SK-N-SH treated with all-trans-retinoic acid at 6 μM for 48 hours (cell line): ENCODE results near the gene LYVE1.

Experiments
- ATAC-seq: fragments of 200-7000 bp; cut with Tn5 transposase; 3 replicates; pipeline ENCODE4 v1.9.1; 2020; ENCODE audit warnings: mild to moderate bottlenecking, moderate library complexity
- ARNTL ChIP-seq: fragments of 450-650 bp; formaldehyde crosslinking; IDR thresholded peaks from 2 replicates; pipeline ENCODE4 v1.5.0; 2020; ENCODE audit warnings: low read depth, mild to moderate bottlenecking, moderate library complexity, borderline replicate concordance
- BACH2 ChIP-seq: fragments of 250-450 bp; sonication (Bioruptor Pico); IDR thresholded peaks from 2 replicates; pipeline ENCODE4 v1.9.0; 2021; ENCODE audit warnings: mild to moderate bottlenecking, borderline replicate concordance
- CSDC2 ChIP-seq: fragments of 250-450 bp; sonication (Bioruptor Pico); IDR thresholded peaks from 2 replicates; pipeline ENCODE4 v1.5.0; 2020; ENCODE audit warnings: mild to moderate bottlenecking, moderate library complexity
- ESRRG ChIP-seq: fragments of 250-450 bp; sonication (Bioruptor Pico); IDR thresholded peaks from 2 replicates; pipeline ENCODE4 v1.6.1; 2021; ENCODE audit warnings: mild to moderate bottlenecking
- GLIS3 ChIP-seq: fragments of 250-450 bp; sonication (Bioruptor Pico); IDR thresholded peaks from 2 replicates; pipeline ENCODE4 v1.5.0; 2020; ENCODE audit warnings: mild to moderate bottlenecking, moderate library complexity
- PPARA ChIP-seq: fragments of 250-450 bp; sonication (Bioruptor Pico); IDR thresholded peaks from 2 replicates; pipeline ENCODE4 v1.5.0; 2020; ENCODE audit warnings: mild to moderate bottlenecking, borderline replicate concordance
- SNAI2 ChIP-seq: fragments of 250-450 bp; sonication (Bioruptor Pico); IDR thresholded peaks from 2 replicates; pipeline ENCODE4 v1.5.0; 2020; ENCODE audit warnings: mild to moderate bottlenecking, moderate library complexity
- TCF4 ChIP-seq: fragments of 250-450 bp; sonication (Bioruptor Pico); IDR thresholded peaks from 2 replicates; pipeline ENCODE4 v1.8.0; 2021; ENCODE audit warnings: mild to moderate bottlenecking, moderate library complexity, borderline replicate concordance
- TOX ChIP-seq: fragments of 250-450 bp; sonication (Bioruptor Pico); IDR thresholded peaks from 2 replicates; pipeline ENCODE4 v1.8.0; 2021; ENCODE audit warnings: mild to moderate bottlenecking, moderate library complexity, borderline replicate concordance
- ZC3H10 ChIP-seq: fragments of 250-450 bp; sonication (Bioruptor Pico); IDR thresholded peaks from 2 replicates; pipeline ENCODE4 v1.5.1; 2021; ENCODE audit warnings: mild to moderate bottlenecking, moderate library complexity
- ZFP3 ChIP-seq: fragments of 250-450 bp; sonication (Bioruptor Pico); IDR thresholded peaks from 2 replicates; pipeline ENCODE4 v1.5.0; 2020; ENCODE audit warnings: mild to moderate bottlenecking, moderate library complexity
- ZFP30 ChIP-seq: fragments of 450-650 bp; formaldehyde crosslinking; IDR thresholded peaks from 2 replicates; pipeline ENCODE4 v1.5.0; 2022; ENCODE audit warnings: mild to moderate bottlenecking, moderate library complexity
- ZNF565 ChIP-seq: fragments of 450-650 bp; formaldehyde crosslinking; conservative IDR thresholded peaks from 2 replicates; pipeline ENCODE4 v1.5.0; 2020; ENCODE audit warnings: low read depth, mild to moderate bottlenecking, moderate library complexity
- ZNF70 ChIP-seq: fragments of 450-650 bp; formaldehyde crosslinking; IDR thresholded peaks from 2 replicates; pipeline ENCODE4 v1.5.0; 2020; ENCODE audit warnings: mild to moderate bottlenecking, moderate library complexity
- ZNF8 ChIP-seq: fragments of 450-650 bp; formaldehyde crosslinking; IDR thresholded peaks from 2 replicates; pipeline ENCODE4 v1.5.0; 2020; ENCODE audit warnings: mild to moderate bottlenecking, moderate library complexity
- TF ChIP-seq, protein P1 (sequence below): fragments of 250-450 bp; sonication (Bioruptor Pico); IDR thresholded peaks from 2 replicates; pipeline ENCODE4 v1.5.0; 2020; ENCODE audit warnings: mild to moderate bottlenecking, moderate library complexity
- TF ChIP-seq, protein P2 (sequence below): fragments of 250-450 bp; sonication (Bioruptor Pico); IDR thresholded peaks from 2 replicates; pipeline ENCODE4 v1.8.0; 2020; ENCODE audit warnings: mild to moderate bottlenecking, moderate library complexity, borderline replicate concordance
- TF ChIP-seq, protein P3 (sequence below): fragments of 250-450 bp; sonication (Bioruptor Pico); IDR thresholded peaks from 2 replicates; pipeline ENCODE4 v1.8.0; 2021; ENCODE audit warnings: low read depth, mild to moderate bottlenecking, moderate library complexity, borderline replicate concordance
- TF ChIP-seq, protein P4 (sequence below): fragments of 250-450 bp; sonication (Bioruptor Pico); IDR thresholded peaks from 2 replicates; pipeline ENCODE4 v1.5.1; 2021; ENCODE audit warnings: mild to moderate bottlenecking, moderate library complexity
- TF ChIP-seq, protein P5 (sequence below): fragments of 250-450 bp; sonication (Bioruptor Pico); IDR thresholded peaks from 2 replicates; pipeline ENCODE4 v1.5.1; 2020; ENCODE audit warnings: low read depth, mild to moderate bottlenecking, moderate library complexity

LYVE1 gene

DNA sequence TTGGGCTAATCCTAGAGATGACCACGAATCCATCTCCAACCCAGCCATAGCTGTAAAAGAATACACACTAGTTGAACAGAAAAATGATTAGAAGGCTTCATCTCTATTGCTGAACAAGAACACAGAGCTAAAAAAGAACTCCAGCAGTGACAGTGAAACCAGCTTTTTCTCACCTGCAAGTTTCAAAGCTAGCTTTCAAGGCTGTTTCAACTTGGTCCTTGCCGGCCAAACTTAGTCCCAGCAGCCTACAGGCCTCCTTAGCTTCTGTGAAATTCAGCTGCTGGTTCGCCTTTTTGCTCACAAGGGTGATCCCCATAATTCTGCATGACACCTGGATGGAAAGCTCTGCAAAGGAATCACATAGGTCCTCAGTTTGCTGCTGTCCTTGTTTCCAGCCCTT, 4.4 kb downstream of the LYVE1 start (continued):
- TF ChIP-seq, protein P1, sequence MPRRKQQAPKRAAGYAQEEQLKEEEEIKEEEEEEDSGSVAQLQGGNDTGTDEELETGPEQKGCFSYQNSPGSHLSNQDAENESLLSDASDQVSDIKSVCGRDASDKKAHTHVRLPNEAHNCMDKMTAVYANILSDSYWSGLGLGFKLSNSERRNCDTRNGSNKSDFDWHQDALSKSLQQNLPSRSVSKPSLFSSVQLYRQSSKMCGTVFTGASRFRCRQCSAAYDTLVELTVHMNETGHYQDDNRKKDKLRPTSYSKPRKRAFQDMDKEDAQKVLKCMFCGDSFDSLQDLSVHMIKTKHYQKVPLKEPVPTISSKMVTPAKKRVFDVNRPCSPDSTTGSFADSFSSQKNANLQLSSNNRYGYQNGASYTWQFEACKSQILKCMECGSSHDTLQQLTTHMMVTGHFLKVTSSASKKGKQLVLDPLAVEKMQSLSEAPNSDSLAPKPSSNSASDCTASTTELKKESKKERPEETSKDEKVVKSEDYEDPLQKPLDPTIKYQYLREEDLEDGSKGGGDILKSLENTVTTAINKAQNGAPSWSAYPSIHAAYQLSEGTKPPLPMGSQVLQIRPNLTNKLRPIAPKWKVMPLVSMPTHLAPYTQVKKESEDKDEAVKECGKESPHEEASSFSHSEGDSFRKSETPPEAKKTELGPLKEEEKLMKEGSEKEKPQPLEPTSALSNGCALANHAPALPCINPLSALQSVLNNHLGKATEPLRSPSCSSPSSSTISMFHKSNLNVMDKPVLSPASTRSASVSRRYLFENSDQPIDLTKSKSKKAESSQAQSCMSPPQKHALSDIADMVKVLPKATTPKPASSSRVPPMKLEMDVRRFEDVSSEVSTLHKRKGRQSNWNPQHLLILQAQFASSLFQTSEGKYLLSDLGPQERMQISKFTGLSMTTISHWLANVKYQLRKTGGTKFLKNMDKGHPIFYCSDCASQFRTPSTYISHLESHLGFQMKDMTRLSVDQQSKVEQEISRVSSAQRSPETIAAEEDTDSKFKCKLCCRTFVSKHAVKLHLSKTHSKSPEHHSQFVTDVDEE (CRISPR knock-in tag): no peak
- TF ChIP-seq SNAI2: no peak
- TF ChIP-seq, protein P2, sequence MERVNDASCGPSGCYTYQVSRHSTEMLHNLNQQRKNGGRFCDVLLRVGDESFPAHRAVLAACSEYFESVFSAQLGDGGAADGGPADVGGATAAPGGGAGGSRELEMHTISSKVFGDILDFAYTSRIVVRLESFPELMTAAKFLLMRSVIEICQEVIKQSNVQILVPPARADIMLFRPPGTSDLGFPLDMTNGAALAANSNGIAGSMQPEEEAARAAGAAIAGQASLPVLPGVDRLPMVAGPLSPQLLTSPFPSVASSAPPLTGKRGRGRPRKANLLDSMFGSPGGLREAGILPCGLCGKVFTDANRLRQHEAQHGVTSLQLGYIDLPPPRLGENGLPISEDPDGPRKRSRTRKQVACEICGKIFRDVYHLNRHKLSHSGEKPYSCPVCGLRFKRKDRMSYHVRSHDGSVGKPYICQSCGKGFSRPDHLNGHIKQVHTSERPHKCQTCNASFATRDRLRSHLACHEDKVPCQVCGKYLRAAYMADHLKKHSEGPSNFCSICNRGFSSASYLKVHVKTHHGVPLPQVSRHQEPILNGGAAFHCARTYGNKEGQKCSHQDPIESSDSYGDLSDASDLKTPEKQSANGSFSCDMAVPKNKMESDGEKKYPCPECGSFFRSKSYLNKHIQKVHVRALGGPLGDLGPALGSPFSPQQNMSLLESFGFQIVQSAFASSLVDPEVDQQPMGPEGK (CRISPR knock-in tag): no peak
- TF ChIP-seq, all 23 proteins: peak for 0

DNA sequence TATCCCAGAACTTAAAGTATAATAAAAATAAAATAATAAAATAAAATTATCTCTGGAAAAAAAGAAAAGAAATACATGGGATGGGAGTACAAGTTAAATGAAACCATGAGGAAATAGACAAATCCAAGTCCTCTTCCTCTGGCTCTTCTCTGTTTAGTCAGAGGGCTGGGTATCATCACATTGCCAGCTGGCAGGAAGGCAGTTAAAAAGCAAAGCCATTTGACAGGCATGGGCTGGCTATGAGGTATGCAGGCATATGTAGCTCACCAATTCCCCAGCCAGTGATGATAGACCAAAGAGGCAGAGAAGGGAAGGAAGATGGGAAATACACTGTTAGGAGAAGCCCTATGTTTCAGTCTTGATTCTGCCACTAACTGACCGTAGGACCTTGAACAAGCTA, 6.5 kb downstream of the LYVE1 start:
- no peak for TF ChIP-seq ZC3H10 (CRISPR knock-in tag)
- no peak for TF ChIP-seq ZFP3 (CRISPR knock-in tag)
- TF ChIP-seq ZNF8: no peak
- TF ChIP-seq CSDC2 (CRISPR knock-in tag): no peak
- TF ChIP-seq, protein P1 (CRISPR knock-in tag): no peak
- TF ChIP-seq, all 23 proteins: peak for 0
- ATAC-seq: no peak

DNA sequence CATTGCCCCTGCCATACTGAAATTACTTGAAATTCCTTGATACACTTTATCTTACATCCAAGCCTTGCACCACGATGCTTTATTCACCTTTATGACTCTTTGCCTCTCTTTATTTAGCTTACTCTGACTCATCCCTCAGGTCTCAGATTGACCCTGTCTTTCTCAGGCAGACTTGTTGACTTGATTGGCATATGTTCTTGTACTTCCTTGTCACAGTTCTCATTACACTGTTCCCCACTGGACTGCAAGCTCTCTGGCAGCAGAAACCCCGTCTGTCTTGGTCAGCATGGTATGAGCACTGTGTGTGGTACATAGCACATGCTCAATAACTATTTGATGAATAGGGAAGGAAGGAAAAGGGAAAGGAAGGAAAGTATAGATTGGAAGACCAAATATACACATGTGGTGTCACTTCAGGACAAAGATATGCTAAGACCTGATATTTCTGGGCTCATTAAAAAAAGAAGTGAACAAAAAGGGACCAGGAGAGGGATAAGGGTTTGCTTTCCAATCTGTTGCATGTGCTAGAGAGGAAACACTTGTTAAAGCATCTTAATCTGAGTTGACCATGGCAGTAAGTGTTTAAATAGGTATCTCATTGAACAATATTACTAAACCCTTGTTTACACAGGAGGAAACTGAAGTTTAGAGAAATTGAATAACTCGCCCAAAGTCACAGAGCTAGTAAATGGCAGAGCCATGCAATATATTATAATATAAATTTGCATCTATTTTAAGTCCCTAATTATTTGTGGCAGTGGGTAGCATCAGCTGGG, 7.2 kb downstream of the LYVE1 start:
- ATAC-seq: no peak
- TF ChIP-seq ZFP3 (CRISPR knock-in tag) (no peak), PPARA (CRISPR knock-in tag) (no peak), TCF4 (no peak), SNAI2 (no peak), ARNTL (CRISPR knock-in tag) (no peak)

DNA sequence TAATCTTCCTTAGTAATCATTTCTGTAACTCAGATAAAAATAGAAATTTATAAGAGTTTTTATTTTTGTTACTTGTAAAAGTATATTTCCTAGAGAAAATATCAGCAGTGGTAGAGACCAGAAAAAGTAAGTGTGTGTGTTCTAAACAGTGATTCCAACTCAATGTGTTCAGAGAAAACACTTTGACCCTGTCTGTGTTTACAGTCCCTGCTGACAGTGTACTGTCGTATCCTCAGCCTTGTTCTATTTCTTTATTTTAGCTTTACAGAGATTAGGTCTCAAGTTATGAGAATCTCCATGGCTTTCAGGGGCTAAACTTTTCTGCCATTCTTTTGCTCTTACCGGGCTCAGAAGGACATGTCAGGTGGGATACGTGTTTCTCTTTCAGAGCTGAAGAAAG, 10.2 kb downstream of the LYVE1 start:
- no peak for TF ChIP-seq TOX (CRISPR knock-in tag)
- TF ChIP-seq, protein P3, sequence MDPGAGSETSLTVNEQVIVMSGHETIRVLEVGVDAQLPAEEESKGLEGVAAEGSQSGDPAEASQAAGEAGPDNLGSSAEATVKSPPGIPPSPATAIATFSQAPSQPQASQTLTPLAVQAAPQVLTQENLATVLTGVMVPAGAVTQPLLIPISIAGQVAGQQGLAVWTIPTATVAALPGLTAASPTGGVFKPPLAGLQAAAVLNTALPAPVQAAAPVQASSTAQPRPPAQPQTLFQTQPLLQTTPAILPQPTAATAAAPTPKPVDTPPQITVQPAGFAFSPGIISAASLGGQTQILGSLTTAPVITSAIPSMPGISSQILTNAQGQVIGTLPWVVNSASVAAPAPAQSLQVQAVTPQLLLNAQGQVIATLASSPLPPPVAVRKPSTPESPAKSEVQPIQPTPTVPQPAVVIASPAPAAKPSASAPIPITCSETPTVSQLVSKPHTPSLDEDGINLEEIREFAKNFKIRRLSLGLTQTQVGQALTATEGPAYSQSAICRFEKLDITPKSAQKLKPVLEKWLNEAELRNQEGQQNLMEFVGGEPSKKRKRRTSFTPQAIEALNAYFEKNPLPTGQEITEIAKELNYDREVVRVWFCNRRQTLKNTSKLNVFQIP: no peak
- TF ChIP-seq, protein P4, sequence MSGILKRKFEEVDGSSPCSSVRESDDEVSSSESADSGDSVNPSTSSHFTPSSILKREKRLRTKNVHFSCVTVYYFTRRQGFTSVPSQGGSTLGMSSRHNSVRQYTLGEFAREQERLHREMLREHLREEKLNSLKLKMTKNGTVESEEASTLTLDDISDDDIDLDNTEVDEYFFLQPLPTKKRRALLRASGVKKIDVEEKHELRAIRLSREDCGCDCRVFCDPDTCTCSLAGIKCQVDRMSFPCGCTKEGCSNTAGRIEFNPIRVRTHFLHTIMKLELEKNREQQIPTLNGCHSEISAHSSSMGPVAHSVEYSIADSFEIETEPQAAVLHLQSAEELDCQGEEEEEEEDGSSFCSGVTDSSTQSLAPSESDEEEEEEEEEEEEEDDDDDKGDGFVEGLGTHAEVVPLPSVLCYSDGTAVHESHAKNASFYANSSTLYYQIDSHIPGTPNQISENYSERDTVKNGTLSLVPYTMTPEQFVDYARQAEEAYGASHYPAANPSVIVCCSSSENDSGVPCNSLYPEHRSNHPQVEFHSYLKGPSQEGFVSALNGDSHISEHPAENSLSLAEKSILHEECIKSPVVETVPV (CRISPR knock-in tag): no peak
- TF ChIP-seq PPARA (CRISPR knock-in tag): no peak
- TF ChIP-seq ZFP3 (CRISPR knock-in tag): no peak
- TF ChIP-seq ZFP30 (CRISPR knock-in tag): no peak
- no peak for TF ChIP-seq ESRRG (CRISPR knock-in tag)
- TF ChIP-seq SNAI2: no peak
- TF ChIP-seq ARNTL (CRISPR knock-in tag): no peak
- TF ChIP-seq ZNF565 (CRISPR knock-in tag): no peak
- TF ChIP-seq, protein P1 (CRISPR knock-in tag): no peak
- TF ChIP-seq, protein P5, sequence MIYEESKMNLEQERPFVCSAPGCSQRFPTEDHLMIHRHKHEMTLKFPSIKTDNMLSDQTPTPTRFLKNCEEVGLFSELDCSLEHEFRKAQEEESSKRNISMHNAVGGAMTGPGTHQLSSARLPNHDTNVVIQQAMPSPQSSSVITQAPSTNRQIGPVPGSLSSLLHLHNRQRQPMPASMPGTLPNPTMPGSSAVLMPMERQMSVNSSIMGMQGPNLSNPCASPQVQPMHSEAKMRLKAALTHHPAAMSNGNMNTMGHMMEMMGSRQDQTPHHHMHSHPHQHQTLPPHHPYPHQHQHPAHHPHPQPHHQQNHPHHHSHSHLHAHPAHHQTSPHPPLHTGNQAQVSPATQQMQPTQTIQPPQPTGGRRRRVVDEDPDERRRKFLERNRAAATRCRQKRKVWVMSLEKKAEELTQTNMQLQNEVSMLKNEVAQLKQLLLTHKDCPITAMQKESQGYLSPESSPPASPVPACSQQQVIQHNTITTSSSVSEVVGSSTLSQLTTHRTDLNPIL: no peak
- no peak for TF ChIP-seq GLIS3 (CRISPR knock-in tag)
- no peak for TF ChIP-seq BACH2
- no peak for TF ChIP-seq ZNF8
- TF ChIP-seq ZNF70 (CRISPR knock-in tag): no peak
- no peak for TF ChIP-seq TCF4
- ATAC-seq: no peak
